HT1080 (cell line): Measurements from ENCODE around the gene BRPF3. TPM values are rescaled to one million over a fixed set of nuclear protein-coding genes. Genes with fewer than 3 reads are reported as not detected.
A peak's percentile ranks its signal among the peaks of the same experiment; 100 is the strongest.

ENCODE experiments used
- DNase-seq: peaks from one replicate; pipeline ENCODE4 v3.0.0-alpha.2; 2015; ENCODE audit warnings: low read depth
- polyA plus RNA-seq, 2 experiments: library from polyadenylated mRNA; depleted of rRNA; stranded (reverse); fragments of >200 nt; gene quantifications; 2 replicates each; pipeline ENCODE4 v1.2.3, GENCODE V29; 2015
- total RNA-seq: library from RNA; depleted of rRNA; stranded (reverse); fragments of >200 nt; shearing (Covaris generic); gene quantifications from 2 replicates; pipeline ENCODE4 v1.2.3, GENCODE V29; 2014; rRNA removed

BRPF3 gene
- total RNA-seq = 11.9 and 15.8 TPM in 2 replicates
- 13.4 and 14.1 TPM in 2 replicates for polyA plus RNA-seq (2015; cell fraction: cytosol; rRNA removed)
- polyA plus RNA-seq (2015; cell fraction: nucleus; rRNA removed) = 14.6 and 16.3 TPM in 2 replicates

GRCh38 chr6:36196113-36196879, at the start of gene BRPF3:
TSS of gene BRPF3 (plus strand) at chr6:36196744. CDS start at chr6:36200323, 3,579 bp downstream.
- DNase-seq = peak; percentile 37

DNA sequence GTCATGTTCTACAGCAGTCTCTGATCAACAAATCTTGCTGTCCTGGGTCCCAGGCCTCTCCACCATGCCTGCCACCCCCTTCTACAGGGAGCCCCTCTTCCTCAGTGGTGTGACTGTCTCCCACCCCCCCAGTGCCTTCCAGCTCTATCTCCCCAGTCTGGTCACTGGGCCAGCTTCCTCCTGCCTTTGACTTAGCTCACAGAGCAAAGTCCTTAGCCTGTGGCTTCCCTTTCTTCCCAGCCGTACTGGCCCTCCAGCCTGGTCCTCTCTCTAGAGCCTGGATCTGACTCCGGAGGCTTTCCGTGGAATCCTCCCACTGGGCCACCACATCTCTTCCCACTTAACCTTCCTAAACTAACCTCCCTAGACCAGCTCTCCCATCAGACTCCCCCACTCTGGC, 49.2 kb upstream of the BRPF3 start:
- no peak for DNase-seq

DNA sequence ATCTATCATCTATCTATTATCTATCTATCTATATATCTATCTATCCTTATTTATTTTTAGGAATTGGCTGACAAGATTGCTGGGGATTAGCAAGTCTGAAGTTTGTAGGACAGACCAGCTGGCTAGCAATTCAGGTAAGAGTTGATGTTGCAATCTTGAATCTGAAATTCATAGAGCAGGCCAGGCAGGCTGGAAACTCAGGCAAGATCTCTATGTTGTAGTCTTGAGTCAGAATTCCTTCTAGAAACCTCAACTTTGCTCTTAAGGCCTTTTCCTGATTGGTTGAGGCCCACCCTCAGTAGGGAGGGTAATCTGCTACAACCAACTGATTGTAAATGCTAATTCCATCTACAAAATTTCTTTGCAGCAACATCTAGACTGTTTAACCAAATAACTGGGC, 47.1 kb upstream of the BRPF3 start:
- DNase-seq = no peak

DNA sequence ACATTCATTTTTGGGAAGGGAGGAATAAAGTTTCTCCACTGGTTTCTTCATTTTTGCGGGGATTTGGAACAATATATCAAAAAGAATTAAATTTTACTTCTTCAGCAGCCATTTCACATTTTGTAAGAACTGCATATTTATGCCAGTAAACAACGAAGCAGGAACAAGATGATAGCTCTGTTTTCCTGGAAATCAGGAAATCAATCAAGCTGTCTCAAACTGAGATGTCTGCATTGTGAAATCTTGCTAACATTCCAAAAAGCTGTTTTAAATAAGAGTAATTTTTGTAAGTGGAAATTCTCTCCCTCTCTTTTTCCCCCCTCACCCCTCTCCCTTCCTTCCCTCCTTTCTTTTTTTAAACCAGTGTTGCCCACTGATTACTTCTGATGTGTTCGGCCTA, 46.3 kb upstream of the BRPF3 start:
- DNase-seq = no peak

GRCh38 chr6:36154286-36154685, 42.3 kb upstream of the BRPF3 start:
- DNase-seq = no peak

GRCh38 chr6:36155662-36156061, 40.9 kb upstream of the BRPF3 start:
- DNase-seq = no peak

DNA sequence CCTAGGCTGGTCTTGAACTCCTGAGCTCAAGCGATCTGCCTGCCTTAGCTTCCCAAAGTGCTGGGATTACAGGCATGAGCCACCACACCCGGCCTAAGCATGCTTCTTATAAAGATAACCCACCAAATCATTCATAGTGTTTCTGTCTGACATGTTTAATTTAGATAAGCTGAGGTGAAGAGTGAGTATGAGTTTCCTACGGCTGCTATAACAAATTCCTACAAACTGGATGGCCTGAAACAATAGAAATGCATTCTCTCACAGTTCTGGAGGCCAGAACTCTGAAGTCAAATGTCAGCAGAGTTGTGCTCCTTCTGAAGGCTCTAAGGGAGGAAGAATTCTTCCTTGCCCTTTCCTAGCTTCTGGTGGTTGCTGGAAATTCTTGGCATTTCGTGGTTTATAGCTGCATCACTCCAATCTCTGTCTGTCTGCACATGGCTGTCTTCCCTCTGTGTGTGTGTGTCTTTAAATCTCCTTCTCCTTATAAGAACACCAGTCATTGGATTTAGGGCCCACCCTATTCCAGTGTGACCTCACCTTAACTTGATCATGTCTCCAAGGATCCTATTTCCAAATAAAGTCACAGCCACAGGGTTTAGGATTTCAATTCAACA, 36.3 kb upstream of the BRPF3 start:
- DNase-seq = peak; percentile 6

- no peak for DNase-seq
These were observed 27.2 kb upstream of the BRPF3 start for GRCh38 chr6:36169023-36170007.

DNA sequence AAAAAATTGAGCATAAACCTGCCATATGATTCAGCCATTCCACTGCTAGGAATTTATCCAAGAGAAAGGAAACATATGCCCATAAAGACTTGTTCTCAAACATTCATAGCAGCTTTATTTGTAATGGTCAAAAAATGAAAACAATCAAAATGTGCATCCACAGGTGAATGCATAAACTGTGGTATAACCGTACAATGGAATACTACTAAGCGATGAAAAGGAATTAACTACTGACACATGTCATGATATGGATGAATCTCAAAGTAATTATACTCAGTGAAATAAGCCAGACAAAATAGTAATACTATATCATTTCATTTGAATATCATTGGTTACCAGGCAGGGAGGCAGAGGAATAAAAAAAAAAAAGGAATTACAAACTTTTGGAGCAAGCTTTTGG, 25.8 kb upstream of the BRPF3 start:
- no peak for DNase-seq

GRCh38 chr6:36171573-36171972, 25.0 kb upstream of the BRPF3 start:
- no peak for DNase-seq

DNA sequence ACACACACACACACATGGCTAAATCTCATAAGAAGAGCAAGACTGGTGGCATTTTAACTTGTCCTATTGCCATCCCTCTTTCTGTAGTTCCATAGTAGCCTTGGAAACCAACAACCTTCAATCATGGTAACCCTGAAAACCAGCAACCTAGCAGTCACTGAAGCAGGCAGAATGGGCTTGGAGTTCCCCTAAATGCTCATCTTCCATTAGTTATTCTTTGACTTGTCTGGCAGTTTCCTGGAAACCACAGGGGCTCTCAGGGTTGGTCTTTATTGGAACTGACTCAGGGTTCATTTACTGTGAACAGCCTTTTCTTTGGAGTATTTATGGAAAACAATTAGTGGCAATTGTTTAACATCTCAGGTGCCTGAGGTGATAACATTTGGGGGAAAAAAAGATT, 19.4 kb upstream of the BRPF3 start:
- DNase-seq = no peak

GRCh38 chr6:36178544-36178943, 18.0 kb upstream of the BRPF3 start:
- DNase-seq = no peak

GRCh38 chr6:36180126-36180525, 16.4 kb upstream of the BRPF3 start:
- no peak for DNase-seq

DNA sequence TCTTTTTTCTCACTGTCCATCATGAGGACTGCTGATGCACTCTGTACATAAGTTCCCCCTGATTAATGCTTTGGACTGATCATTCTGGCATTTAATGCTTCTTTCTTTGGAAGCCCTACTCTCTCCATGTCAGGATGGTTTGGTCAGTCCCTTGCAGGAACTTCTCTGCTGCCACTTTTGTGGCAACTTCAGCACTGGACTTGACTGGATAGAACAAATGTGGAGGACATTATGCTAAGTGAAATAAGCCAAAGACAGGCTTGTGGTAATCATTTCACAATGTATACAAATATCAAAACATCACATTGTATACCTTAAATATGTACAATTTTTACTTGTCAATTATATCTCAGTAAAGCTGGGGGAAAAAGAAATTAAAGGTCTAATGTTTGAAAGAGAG, 12.2 kb upstream of the BRPF3 start:
- no peak for DNase-seq

DNA sequence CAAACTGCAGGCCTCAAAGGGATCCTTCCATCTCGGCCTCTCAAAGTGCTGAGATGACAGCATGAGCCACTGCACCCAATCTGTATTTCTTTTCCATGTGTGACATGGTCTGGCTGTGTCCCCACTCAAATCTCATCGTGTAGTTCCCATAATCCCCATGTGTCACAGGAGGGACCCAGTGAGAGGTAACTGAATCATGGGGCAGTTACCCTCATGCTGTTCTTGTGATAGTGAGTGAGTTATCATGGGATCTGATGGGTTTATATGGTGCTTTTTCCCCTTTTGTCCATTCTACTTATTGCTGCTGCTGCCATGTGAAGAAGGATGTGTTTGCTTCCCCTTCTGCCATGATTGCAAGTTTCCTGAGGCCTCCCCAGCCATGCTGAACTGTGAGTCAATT, 10.3 kb upstream of the BRPF3 start:
- DNase-seq = no peak

DNA sequence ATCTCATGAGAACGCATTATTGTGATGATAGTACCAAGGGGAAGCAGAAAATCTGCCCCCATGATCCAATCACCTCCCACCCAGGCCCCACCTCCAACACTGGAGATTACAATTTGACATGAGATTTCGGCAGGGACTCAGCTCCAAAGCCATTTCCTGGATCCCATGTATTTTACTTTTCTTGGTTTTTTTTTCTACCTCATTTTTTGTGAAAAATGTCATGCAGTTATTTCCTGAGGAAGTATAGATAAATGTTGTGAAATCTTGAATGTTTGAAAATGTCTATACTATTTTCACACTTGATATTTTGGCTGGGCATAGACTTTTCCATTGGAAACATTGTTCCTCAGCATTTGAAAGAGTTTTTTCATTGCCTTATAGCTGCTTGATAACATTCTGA, 9.1 kb upstream of the BRPF3 start:
- no peak for DNase-seq

- no peak for DNase-seq
These were observed 952 bp upstream of the BRPF3 start for GRCh38 chr6:36195471-36196112.

DNA sequence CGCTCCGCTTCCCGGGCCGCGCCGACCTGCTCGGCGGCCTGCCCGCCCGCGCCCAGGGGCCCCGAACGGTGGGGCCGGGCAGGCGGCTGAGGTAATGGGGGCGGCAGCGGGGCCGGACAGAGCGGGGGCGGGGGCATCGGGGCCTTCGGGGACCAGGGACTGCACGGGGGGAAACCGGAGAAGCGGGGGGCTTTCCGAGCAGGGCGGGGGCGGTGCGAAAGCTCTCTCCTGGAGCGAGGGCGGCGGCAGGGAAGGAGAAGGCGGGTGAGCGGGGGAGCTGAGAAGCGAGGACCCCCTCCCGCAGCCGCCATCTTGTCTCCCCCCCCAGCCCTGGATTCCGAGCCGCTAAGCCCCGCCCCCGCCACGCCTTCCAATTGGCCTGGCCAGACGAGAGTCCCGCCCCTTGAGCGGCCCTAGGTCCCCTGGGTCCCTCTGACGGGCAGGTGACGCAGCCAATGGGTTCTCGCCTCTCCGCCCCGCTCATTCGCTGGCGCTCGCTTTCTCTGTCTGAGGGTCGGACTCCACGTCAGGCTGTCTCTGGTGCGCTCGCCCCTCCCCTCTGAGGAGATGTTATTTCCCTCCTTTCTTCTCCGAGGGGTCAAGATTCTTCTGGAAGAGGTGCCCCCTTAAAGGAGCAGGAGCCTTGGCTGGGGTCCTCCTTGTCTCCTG, 470 bp downstream of the BRPF3 start:
- DNase-seq = peak; percentile 88

DNA sequence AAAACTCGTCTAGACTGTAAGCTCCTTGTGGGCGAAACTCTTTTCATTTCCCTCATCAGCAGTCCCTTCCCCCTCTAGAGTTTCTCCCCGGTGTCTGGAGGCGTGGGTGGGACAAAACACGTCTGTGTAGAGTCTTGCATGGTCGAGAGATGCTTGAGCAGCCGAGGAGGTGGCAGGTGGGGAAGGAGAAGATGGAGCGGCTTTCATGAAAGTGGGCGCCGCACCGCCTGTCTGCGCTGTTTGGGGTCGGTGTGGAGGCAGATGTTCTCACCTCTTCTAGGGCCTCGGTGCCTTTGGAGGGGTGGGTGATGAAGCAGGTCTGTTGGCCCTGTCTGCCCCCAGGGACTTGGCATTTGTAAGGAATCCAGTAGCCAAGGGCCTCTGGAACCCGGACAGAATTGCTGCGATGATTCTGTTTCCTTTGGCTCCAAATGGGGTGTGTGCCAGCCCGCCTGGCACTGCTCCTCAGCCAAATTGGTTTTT, 1.2 kb downstream of the BRPF3 start:
- no peak for DNase-seq

DNA sequence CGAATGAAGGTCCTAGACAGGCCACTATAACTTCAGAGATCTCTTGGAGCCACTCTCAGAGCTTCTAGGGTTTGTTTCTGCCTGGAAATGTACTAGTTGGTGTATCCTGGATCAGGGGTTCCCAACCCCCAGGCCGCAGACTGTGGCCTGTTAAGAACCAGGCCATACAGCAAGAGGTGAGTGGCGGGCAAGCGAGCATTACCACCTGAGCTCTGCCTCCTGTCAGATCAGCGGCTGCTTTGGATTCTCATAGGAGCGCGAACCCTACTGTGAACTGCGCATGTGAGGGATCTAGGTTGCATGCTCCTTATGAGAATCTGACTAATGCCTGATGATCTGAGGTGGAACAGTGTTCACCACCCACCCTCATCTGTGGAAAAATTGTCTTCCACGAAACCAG, 2.4 kb downstream of the BRPF3 start:
- no peak for DNase-seq
